ENCODE results near the gene ARID1A.
"Not testable (repeated sequence)": the region's sequence is repeated elsewhere in the genome, so short reads cannot be mapped to it uniquely, and the experiment has no call there.

Gene ARID1A

GRCh38 chr1:26695356-26696118 is at the start of gene ARID1A:
Gene ARID1A, plus strand, starts transcription at chr1:26696015. Its CDS starts 389 bp downstream, at chr1:26696404.
- peak; percentile 89 for DNase-seq

GRCh38 chr1:26664802-26665201 is 31.0 kb upstream of the ARID1A start:
- DNase-seq, result no peak

GRCh38 chr1:26666855-26667254 is 29.0 kb upstream of the ARID1A start:
- no peak for DNase-seq

GRCh38 chr1:26668106-26668786 is 27.6 kb upstream of the ARID1A start:
- not testable (repeated sequence) for DNase-seq

- peak; percentile 65 for DNase-seq
Observed at GRCh38 chr1:26677306-26678115, 18.3 kb upstream of the ARID1A start.

GRCh38 chr1:26684763-26685508 is 10.9 kb upstream of the ARID1A start:
- DNase-seq, result no peak

- no peak for DNase-seq
Observed at GRCh38 chr1:26686795-26687194, 9.0 kb upstream of the ARID1A start.

- no peak for DNase-seq
Observed at GRCh38 chr1:26689504-26689903, 6.3 kb upstream of the ARID1A start.

GRCh38 chr1:26690157-26690556 is 5.7 kb upstream of the ARID1A start:
- DNase-seq, result no peak

- no peak for DNase-seq
Observed at GRCh38 chr1:26690576-26691031, 5.2 kb upstream of the ARID1A start.

- DNase-seq, result peak; percentile 81
Observed at GRCh38 chr1:26692211-26692792, 3.5 kb upstream of the ARID1A start.

- peak; percentile 95 for DNase-seq
Observed at GRCh38 chr1:26692793-26693490, 2.9 kb upstream of the ARID1A start.

GRCh38 chr1:26693599-26694572 is 1.9 kb upstream of the ARID1A start:
- no peak for DNase-seq

GRCh38 chr1:26694638-26695355 is 1.0 kb upstream of the ARID1A start:
- no peak for DNase-seq

GRCh38 chr1:26696119-26696653 is 371 bp downstream of the ARID1A start:
- DNase-seq, result peak; percentile 45

- peak; percentile 29 for DNase-seq
Observed at GRCh38 chr1:26696654-26697430, 1.0 kb downstream of the ARID1A start.

GRCh38 chr1:26697431-26697977 is 1.7 kb downstream of the ARID1A start:
- peak; percentile 29 for DNase-seq

All from NCI-H146 (cell line).